Hematopoietic multipotent progenitor cell (in vitro differentiated cells): ENCODE results near the gene SUSD6. TPM values are rescaled to one million over a fixed set of nuclear protein-coding genes. Genes with fewer than 3 reads are reported as not detected.
"Not testable (repeated sequence)": the region's sequence is repeated elsewhere in the genome, so short reads cannot be mapped to it uniquely, and the experiment has no call there.

Experiments
- DNase-seq, 3 donors: peaks; one replicate each; pipeline ENCODE4 v3.0.0-alpha.2; 2011 to 2015; ENCODE audit warnings: low read depth in 2 of 3, low spot score in 2 of 3
- total RNA-seq: library from RNA; depleted of rRNA; stranded (reverse); fragments of >200 nt; gene quantifications from one replicate; pipeline ENCODE4 v1.2.3, GENCODE V29; 2012

SUSD6 gene
- total RNA-seq, 1 donor: 23.4 TPM

GRCh38 chr14:69619012-69619411 lies 7.6 kb downstream of the SUSD6 start:
- no peak for DNase-seq

- peak in 2 of 3 donors; percentile 31 to 53 for DNase-seq
These were observed 8.8 kb downstream of the SUSD6 start for GRCh38 chr14:69620211-69620611.

- no peak for DNase-seq
These were observed 9.6 kb downstream of the SUSD6 start for GRCh38 chr14:69620981-69621380.

GRCh38 chr14:69624136-69624535 lies 12.7 kb downstream of the SUSD6 start:
- DNase-seq: no peak

- peak in 2 of 3 donors; percentile 74 to 87 for DNase-seq
These were observed 14.1 kb downstream of the SUSD6 start for GRCh38 chr14:69625299-69626131.

GRCh38 chr14:69626132-69626500 lies 14.7 kb downstream of the SUSD6 start:
- DNase-seq: no peak

GRCh38 chr14:69629225-69630127 lies 18.1 kb downstream of the SUSD6 start:
- DNase-seq: no peak

- DNase-seq: no peak
These were observed 19.0 kb downstream of the SUSD6 start for GRCh38 chr14:69630360-69630759.

- no peak for DNase-seq
These were observed 20.1 kb downstream of the SUSD6 start for GRCh38 chr14:69631509-69631908.

- no peak for DNase-seq
These were observed 20.8 kb downstream of the SUSD6 start for GRCh38 chr14:69632164-69632563.

- DNase-seq: no peak
These were observed 21.3 kb downstream of the SUSD6 start for GRCh38 chr14:69632593-69633151.

- no peak for DNase-seq
These were observed 21.8 kb downstream of the SUSD6 start for GRCh38 chr14:69633238-69633637.

- no peak for DNase-seq
These were observed 24.7 kb downstream of the SUSD6 start for GRCh38 chr14:69635981-69636639.

GRCh38 chr14:69636718-69637480 lies 25.5 kb downstream of the SUSD6 start:
- no peak for DNase-seq

GRCh38 chr14:69637503-69638031 lies 26.2 kb downstream of the SUSD6 start:
- no peak for DNase-seq

- no peak for DNase-seq
These were observed 29.5 kb downstream of the SUSD6 start for GRCh38 chr14:69640931-69641330.

- not testable (repeated sequence) for DNase-seq
These were observed 30.9 kb downstream of the SUSD6 start for GRCh38 chr14:69642212-69642793.

GRCh38 chr14:69643430-69644200 lies 32.2 kb downstream of the SUSD6 start:
- DNase-seq: peak in 2 of 3 donors; percentile 48 to 53

- DNase-seq: peak in 1 of 3 donors; percentile 37
These were observed 33.4 kb downstream of the SUSD6 start for GRCh38 chr14:69644814-69645213.
